ENCODE measurements around the gene ZNF550. TPM values are rescaled to one million over a fixed set of nuclear protein-coding genes. Genes with fewer than 3 reads are reported as not detected.

The ZNF550 gene
- total RNA-seq, 1 experiment from 2014 or later, result 13.5 TPM

DNA sequence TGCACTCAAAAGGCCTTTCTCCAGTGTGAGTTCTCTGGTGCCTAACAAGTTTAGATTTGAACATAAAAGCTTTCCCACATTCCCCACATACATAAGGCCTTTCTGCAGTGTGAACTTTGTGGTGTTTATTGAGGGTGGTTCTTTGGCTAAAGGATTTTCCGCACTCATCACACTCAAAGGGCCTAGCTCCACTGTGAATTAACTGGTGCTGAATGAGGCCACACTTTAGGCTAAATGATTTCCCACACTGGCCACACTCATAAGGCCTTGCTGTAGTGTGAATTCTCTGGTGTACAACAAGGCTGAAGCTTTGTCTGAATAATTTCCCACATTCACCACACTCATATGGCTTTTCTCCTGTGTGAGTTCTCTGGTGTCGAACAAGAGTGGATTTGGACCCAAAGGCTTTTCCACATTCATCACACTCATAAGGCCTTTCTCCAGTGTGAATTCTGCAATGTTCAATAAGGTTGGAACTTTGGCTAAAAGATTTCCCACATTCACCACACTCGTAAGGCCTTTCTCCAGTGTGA, 12.8 kb upstream of the ZNF550 start:
- Mint-ChIP-seq H3K27me3 (ENCODE audit: low read depth) (peaks cover 17% of the 10 kb centered on the region), H3K4me1 (no peaks in the 10 kb centered on the region; a peak in 1 of 4 replicates), H3K27ac (no peak overlapping the region), H3K9me3 (peaks cover 97% of the 10 kb centered on the region in 2 experiments), H3K4me3 (no peak overlapping the region), H3K36me3 (ENCODE audit: insufficient read depth in 1 of 3, low read depth in 3 of 3) (peaks cover 70 to 78% (median 75%) of the 10 kb centered on the region in 3 experiments)
- Histone ChIP-seq H3K14ac (ENCODE audit: insufficient read depth, low read length) (no peak overlapping the region), H3K27ac (ENCODE audit: insufficient read length, low read depth, low read length) (no peak overlapping the region), H3K4me1 (ENCODE audit: insufficient read depth, low read length) (no peaks in the 10 kb centered on the region), H4K91ac (ENCODE audit: insufficient read length, low read depth, low read length) (no peak overlapping the region), H3K79me1 (ENCODE audit: insufficient read depth, low read depth, low read length, poor library complexity, severe bottlenecking) (no peaks in the 10 kb centered on the region), H3K27me3 (ENCODE audit: insufficient read depth, low read length) (no peaks in the 10 kb centered on the region), H2BK15ac (ENCODE audit: low read depth, low read length) (no peak overlapping the region), H3K23ac (ENCODE audit: insufficient read length, low read depth, low read length) (no peak overlapping the region), H2BK12ac (ENCODE audit: insufficient read length, low read depth, low read length) (no peak overlapping the region), H3K18ac (ENCODE audit: insufficient read length, low read depth, low read length) (no peak overlapping the region), H4K8ac (replicated peaks; ENCODE audit: insufficient read length, low read depth, low read length) (no peak overlapping the region), H4K20me1 (ENCODE audit: control insufficient read depth, insufficient read depth, insufficient read length) (no peaks in the 10 kb centered on the region), H3K23me2 (ENCODE audit: insufficient read length, low read depth, low read length, poor library complexity, severe bottlenecking) (no peaks in the 10 kb centered on the region), H3K9ac (ENCODE audit: extremely low read depth, insufficient read length, low read length) (no peak overlapping the region), H3T11ph (ENCODE audit: low read length) (no peak overlapping the region), H2BK5ac (ENCODE audit: insufficient read length, low read length) (no peak overlapping the region), H2AK5ac (ENCODE audit: insufficient read length, low read length) (no peak overlapping the region), H3K79me2 (ENCODE audit: insufficient read depth, low read length) (peaks cover 2% of the 10 kb centered on the region; the same call in 1 of the 2 replicates), H3K56ac (ENCODE audit: insufficient read length, low read depth, low read length) (no peak overlapping the region), H3K4ac (ENCODE audit: low read depth, low read length) (no peak overlapping the region), H3K9me3 (ENCODE audit: control insufficient read depth, low read depth, low read length) (peaks cover 91% of the 10 kb centered on the region), H2BK120ac (ENCODE audit: low read depth, low read length, poor library complexity, severe bottlenecking) (no peak overlapping the region), H2BK20ac (ENCODE audit: low read depth, low read length, poor library complexity, severe bottlenecking) (no peak overlapping the region), H2AFZ (ENCODE audit: low read length) (no peak overlapping the region), H3K4me2 (ENCODE audit: insufficient read depth, insufficient read length, low read length) (no peak overlapping the region), H4K5ac (ENCODE audit: insufficient read length, low read depth, low read length) (no peak overlapping the region)
- DNase-seq, result no peak
- TF ChIP-seq, protein P1, sequence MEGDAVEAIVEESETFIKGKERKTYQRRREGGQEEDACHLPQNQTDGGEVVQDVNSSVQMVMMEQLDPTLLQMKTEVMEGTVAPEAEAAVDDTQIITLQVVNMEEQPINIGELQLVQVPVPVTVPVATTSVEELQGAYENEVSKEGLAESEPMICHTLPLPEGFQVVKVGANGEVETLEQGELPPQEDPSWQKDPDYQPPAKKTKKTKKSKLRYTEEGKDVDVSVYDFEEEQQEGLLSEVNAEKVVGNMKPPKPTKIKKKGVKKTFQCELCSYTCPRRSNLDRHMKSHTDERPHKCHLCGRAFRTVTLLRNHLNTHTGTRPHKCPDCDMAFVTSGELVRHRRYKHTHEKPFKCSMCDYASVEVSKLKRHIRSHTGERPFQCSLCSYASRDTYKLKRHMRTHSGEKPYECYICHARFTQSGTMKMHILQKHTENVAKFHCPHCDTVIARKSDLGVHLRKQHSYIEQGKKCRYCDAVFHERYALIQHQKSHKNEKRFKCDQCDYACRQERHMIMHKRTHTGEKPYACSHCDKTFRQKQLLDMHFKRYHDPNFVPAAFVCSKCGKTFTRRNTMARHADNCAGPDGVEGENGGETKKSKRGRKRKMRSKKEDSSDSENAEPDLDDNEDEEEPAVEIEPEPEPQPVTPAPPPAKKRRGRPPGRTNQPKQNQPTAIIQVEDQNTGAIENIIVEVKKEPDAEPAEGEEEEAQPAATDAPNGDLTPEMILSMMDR (conservative IDR thresholded peaks at IDR 0.05), result no peak
- no CpG with 5 or more reads among the region's 3 CpGs for WGBS (ENCODE audit: extremely low coverage, insufficient read length, low lambda C conversion rate)

All from H9 (cell line).